NCI-H2227 treated with DMSO at 0.1 percent for 48 hours (cell line): ENCODE measurements around the gene MYLK2.

Source experiments
- DNase-seq: peaks from one replicate; lab custom pipeline; 2025; lab: John Stamatoyannopoulos, UW

The MYLK2 gene

DNA sequence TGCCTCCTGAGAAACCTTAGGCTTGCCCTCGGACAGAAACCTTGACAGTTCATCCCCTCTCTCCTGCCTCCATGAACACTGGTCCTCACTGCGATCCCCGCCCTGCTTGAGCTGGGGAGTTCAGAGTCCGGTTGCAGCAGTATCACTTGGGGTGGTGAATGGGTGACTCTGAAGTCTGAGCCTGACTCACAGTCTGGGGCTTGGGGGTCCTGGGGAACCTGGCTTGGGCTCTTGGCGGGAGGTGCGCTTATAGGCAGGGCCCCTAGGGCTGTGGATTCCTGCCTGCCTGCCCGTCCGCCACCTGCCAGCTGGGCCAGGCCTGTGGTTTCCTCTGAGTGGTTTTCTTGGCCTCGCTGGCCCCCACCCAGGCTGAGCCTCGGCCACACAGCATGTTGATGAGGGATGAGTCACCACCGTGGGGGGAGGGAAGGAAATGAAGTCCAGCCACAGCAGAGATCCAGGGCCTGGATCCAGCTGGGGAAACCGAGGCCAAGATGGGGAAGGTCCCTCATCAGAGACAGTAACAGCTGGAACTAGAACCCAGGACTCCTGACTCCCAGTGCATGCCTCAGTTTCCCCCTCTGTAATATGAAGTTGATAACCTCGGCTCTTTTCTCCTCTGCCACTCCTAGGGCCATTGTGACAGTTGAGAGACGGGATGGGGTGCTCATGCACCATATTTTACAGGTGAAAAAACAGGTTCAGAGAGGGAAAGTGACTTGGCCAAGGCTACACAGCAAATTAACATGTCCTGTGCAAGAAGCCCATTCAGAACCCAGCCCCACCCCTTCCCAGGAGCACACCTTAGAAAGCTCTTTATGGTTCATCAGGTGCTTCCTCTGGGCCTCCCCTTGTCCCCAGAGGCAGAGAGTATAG, 17.1 kb downstream of the MYLK2 start:
- DNase-seq = no peak

DNA sequence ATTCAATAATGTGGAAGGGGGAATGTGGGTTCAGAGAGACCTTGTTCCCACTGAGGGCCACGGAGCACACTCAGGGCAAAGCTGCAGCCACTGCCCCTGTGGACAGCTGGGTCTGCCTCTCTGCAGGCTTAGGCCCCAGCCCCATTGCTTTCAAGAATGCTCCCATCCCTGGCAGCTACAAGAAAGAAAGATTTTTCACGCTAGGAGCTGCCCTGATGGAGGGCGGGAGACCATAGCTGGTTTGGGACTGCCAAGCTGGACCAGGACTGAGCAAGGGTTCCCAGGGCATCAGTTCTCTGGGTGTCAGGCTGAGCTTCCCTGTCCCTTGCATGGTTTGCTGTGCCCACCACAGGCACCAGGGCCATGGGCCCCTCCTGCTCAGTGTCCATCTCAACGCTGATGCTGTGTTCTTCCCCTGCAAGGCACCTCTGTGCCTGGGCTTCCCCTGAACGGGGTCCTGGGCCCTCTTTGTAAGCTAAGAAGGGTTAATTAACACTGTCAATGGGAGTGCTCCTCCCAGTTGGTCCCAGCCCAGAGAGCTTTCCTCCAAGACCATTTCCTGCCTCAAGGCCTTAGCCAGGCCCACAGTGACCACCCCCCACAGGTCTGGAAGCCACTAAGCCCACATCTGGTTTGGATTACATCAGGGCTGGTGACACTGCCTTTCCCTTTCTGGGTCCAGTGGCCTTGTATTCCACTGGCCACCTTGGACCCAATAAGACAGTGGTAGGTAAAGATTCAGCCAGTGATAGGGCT, 17.9 kb downstream of the MYLK2 start:
- no peak for DNase-seq

DNA sequence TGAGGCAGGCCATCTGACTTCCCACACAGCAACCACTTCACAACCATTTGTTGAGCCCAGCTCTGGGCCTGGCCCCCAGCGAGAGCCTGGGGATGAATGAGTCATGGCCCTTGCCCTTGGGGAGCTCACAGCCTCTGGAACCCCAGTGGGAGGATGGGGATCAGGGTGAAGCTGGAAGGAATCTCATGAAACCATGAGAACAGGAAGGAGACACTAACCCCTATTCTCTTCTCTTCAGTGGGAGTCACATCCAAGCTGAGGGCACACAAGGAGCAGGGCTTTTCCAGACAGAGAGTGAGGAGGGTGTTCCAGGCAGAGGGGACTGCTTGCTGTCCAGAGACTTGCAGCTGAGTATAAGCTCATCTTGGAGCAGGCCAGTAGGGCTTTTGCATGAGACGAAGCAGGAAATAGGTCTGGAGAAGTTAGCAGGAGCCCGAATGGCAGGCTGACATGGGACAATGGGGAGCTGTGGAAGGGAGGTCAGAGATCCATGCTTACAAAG, 18.8 kb downstream of the MYLK2 start:
- no peak for DNase-seq

DNA sequence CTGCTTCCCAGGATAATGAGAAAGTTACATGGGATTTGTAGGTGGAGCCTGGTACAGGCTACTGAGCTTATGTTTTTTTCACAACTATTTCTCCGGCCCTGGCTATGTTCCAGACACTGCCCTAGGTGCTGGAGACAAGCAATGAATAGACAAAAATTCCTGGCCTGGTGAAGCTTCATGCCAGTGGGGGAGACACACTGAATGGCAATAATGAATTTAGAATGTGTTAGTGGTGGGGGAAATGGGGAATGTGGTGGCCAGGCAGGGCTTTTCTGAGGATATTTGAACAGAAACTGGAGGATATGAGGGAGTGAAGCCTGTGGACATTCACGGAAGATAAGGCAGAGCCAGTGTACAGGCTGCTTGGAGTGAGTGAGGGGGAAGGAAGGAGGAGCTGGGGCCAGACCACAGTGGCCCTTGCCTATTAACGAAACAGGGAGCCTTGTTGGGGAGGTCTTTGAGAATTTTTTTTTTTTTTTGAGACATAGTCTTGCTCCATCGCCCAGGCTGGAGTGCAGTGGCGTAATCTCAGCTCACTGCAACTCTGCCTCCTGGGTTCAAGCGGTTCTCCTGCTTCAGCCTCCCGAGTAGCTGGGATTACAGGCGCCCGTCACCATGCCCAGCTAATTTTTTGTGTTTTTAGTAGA, 19.6 kb downstream of the MYLK2 start:
- DNase-seq = no peak

DNA sequence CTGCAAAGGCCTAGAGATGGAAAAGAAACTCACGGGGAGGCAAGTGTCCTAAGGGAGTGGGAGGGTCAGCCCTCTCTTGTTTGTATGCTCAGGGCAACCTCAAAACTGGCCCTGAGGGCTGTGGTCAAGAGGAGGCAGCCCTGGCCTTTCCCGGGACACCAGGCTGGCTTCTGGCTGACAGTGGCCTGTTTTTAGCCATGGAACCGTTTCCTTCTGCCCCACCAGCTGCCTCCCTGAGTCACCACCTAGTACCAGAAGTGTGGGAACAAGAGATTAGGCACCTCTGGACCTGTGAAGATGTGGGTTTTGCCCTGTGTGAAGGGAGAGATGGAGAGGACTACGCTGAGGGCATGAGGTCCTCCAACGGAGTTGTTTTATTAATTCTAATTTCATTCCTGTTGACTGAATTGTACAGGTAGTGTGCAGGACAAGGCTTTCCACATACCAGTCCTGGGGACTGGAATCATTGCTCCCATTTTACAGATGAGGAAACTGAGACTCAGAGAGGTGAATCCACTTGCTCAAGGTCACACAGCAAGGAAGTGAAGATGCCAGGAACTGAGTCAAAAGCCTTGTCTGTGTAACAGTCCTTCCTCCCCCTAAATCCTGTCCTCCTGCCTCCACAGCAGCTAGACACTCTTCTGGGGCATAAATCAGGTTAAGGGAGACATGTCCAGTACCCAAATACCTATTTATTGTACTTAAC, 20.8 kb downstream of the MYLK2 start:
- DNase-seq = no peak

DNA sequence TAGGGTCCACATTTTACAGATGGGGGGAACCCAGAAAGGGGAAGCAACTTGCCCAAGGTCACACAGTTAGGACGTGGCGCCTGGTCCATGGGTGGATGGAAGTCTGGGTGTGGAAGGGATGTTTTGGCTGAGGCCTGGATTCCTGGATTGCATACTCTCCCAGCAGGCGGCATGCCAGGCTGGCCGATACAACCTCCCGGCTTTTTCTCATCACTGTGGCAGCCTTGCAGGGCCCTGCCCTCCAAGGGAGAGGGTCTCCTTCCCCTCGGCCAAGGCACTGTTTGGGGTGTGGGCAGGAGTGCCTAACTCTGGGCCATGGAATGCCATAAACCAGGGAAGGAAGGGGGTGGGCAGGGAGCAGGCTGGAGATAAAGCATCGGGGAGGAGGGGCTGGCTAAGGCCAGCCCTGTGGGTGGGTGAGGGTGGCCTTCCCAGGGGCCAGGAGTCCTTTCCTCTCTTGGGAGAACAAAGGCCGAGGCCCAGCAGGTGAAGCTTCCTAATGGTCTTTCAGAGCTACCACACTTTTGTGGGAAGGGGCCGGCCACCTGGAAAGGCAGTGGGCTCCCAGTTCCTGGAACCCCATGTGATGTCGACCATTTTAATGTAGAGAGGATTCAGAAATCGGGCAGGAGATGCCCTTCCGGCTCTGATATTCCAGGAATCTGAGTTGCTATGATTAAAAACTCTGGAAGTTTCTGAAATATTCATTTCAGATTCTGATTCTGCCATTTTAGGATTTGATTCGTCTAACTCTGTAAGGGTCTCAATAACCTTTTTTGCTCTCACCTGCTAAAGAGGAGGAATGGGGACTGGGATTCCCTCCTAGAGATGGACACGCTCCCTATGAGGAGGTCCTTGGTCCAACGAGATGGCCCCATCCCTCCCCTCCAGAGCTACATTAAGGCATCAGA, 22.0 kb downstream of the MYLK2 start:
- no peak for DNase-seq

DNA sequence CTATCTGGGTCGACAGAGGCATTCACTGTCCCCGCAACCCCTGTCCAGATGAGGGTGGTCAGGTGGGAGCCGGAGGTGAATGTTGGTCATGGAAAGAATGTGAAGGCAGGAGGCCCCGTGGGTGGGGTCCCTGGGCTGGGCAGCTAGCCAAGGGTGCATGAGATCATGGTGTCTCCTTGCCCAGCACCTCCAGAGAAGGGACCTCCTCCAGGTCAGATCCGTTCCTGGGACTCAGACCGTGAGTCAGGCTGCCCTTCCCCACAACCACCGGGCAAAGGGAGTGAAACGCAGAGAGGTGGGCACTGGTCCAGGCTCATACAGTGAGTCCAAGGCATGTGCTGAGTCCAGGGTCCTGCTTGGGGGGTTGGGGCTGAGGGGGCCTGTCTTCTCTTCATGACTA, 22.8 kb downstream of the MYLK2 start:
- DNase-seq = no peak

DNA sequence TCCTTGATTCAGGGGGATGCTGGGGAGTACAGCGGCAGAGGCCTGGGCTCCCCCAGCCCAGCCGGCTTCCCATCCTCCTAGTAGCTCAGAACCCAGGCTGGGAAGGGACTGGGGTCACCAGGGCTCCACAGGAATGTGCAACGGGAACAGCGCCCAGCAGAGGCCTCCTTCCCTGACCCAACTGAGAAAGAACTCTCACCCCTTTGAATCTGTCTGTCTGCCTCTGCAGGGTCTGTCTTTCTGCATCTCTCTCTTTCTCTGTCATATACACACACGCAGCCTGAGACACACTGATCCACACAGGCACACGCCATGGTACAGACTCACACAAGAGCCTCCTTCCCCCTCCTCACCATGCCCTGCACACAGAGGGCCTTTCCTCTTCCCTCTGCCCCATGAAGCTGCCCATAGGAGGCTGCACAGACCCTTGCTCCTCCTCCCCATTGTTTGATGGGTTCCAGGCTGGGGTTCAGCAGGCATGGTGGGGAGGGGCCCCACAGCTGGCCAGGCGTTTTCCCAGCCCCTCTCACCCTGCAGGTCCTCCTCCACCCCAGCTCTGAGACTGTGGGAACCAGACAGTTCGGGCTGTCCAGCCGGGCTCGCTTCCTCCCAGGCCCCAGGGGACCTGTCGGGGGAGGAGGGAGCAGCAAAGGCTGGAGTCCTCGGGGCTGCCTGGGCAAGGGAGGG, 23.5 kb downstream of the MYLK2 start:
- no peak for DNase-seq

DNA sequence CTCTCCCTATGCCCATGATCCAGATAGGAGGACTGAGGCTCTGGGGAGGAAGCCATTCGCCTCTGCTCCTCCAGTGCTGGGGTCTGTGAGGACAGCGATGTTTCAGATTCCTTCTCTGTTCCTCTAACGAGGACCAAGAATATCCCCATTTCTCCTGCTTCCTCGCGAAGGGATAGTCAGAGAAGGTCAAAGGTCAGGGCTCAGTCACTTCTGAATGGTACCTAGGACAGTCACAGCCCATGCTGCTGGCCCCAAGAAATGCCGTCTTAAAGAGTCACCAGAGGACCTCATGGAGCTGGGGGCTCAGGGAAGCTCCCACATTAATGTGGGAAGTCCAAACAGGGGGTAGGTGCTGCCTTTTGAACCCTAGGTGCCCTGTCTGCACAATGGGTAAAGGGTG, 24.1 kb downstream of the MYLK2 start:
- no peak for DNase-seq

DNA sequence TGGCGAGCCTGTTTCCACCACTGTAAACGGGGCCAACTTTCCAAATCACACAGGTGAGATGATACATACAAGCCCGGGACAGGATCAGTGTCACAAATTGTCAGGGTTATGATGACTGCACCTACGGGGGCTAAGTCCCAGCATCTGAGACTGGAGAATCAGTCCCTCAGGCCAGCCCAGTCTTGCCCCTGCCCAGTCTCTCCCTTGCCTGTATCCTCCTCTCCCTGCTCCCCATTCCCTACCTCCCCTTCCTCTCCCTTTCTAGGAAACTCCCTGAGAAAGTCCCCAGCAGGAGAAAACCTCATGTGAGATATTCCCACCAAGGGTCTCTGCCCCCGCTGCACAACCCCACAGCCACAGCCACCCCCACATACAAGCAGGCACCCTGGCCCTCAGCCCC, 24.7 kb downstream of the MYLK2 start:
- DNase-seq = no peak

DNA sequence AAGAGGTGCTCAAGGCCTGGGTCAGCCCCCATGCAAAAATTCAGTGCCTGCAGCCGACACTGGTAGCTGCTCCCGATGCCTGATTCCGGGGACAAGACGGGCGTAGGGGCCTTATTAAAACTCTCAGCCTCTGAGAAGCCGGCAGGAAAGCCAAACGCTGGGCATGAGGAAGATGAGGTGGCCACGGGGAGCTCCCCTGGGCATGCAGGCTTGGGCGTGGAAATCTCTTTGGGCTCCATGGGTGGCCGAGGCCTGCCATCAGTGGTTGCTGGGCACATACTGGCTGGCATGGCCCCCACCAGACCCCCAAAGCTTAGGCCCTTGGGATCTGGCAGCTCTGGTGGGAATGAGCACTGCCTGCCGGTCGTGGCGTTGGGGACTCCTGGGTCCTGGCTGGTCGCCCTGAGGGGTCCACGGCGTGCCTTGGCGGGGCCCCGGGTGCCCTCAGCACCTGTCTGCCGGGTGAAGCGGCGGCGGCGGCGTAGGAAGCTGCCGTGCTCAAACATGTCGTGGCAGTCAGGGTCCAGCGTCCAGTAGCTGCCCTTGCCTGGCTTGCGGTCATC, 25.7 kb downstream of the MYLK2 start:
- no peak for DNase-seq

DNA sequence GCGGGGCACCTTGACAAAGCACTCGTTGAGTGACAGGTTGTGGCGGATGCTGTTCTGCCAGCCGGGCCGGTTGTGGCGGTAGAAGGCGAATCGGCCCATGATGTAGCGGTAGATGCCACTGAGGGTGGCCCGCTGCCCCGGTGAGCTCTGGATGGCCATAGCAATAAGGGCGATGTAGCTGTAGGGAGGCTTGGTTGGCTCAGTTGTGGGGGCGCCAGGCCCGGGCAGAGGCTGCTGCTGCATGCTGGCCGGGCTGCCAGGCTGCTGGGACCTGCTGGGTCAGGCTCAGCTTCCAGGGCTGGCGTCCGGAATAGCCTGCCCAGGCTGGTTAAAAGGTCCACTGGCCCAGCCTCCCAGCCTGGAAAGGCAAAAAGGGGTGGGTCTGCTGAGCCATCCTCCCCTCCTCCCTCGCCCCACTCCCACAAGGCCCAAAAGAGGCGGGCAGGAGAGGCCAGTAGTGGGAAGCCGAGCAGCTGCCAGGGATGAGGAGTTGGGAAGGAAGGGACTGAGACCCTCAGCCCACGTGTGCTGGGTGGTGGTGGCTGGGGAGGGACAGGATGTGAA, 26.2 kb downstream of the MYLK2 start, which contains the start of gene FOXS1:
Gene FOXS1 (minus strand): TSS at position 305 of the 564 bp plus-strand sequence. CDS start 62 bp downstream, at position 243.
- no peak for DNase-seq

DNA sequence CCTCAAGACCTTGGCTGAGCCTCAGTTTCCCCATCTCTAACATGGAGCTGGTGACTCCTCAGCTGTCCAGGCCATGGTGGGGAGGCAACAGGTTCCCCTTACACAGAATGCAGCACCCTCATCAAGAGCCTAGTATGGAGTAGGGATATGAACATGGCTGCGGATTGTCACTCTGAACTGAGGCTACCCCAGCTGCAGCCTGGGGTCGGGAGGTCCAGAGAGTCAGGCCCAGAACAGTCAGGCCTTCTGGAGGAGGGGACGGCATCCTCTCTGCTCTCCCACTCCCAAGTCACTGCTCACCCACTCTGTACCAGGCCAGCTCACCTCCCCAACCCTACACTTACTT, 27.6 kb downstream of the MYLK2 start:
- no peak for DNase-seq

DNA sequence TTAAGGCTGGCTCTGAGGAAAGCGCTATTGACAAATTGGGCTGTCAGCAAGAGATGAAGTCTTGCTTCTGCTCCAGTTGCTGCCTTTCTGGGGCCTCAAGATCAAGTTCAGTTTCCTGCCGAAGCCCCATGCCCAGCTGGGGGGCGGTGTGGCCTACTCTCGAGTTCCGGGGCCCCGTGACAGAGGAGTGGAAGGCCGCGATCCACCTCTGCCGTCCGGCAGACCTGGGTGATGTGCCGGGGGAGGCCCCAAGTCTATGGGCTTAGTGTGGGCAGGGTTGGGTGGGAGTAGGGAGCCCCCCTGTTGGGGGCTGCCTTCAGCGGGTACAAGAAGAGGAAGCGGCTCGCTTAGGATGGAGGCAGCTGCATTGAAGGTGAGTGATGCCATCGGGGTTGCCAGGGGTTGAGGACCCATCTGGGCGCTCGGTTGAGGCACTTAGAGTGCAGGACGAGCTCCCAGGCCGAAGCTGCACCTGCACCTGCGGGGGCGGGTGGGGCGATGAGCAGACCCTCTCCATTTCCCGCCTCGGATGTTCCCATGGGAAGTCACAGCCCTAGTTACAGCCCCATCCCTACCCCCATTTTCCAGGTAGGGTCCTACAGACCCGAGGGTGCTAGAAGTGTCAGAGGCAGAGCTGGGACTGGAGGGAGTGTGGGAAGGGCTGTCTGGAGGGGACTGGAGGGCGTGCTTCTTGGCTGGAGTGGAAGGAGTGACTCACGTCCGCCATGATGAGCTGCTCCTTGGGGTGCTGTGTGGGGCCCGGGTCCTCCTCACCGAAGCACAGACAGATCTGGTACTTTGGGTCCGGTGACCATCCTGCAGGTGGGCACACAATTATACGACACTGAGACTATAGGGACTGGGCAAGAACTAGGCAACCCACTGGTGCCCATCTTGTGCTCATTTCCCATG, 29.2 kb downstream of the MYLK2 start:
- DNase-seq = no peak

DNA sequence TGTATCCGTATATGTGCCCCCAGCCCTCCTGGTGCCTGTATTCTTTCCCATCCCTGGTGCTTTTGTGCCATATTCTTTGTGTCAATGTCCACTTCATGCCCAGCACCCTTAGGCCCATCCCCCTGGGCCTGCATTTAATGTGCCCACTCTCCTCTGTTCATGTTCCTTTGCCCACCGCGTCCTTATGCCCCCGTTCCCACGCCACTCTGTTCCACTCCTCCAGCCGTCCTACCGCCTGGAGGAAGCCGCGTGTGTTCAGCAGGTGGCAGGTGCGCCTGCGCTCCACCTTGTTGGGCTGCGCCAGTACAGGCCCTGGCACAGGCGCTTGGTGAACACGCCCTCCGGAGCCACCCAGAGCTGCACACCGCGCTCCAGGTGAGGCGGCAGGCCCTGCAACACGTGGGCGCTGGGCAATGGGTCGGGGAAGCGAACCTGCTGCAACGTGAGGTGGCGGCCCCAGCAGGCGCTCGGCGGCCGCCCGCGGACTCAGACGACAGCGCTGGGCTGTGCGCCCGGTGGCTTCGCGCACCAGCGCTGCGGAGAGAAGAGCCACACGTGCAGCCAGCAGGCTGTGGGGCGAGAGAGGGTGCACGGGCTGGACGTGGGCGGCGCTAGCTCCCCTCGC, 30.3 kb downstream of the MYLK2 start:
- DNase-seq = no peak

DNA sequence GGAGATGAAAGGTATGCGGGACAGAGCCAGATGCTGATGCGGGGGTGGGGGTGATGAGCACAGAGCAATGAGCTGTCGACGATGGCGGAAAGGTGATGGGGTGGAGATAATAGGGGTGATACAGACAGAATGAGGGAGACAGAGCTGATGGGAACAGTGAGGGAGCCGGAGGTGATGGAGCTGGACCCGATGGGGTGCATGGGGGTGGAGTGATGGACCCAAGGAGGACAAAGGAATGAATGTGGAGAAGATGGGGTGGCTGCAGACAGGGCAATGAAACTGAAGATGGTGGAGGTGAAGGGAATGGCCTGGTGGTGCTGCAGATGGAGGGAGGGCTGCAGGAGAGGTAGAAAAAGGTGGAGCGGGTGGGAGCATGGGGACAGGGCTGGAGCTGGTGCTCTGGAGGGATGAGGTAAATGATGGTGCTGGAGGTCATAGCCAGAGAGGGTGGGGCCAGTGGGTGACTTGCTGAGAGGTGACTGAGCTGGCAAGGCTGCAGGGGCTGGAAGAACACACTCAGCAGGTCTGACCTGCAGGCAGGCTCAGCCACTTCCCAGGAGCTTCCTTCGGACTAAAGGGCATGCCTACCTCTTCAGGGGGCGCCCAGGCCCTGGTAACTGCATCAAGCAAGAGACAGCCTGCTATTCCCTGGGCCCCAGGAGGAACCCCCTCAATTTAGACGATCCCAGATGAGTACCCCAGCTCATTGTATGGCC, 32.2 kb downstream of the MYLK2 start:
- DNase-seq = no peak

DNA sequence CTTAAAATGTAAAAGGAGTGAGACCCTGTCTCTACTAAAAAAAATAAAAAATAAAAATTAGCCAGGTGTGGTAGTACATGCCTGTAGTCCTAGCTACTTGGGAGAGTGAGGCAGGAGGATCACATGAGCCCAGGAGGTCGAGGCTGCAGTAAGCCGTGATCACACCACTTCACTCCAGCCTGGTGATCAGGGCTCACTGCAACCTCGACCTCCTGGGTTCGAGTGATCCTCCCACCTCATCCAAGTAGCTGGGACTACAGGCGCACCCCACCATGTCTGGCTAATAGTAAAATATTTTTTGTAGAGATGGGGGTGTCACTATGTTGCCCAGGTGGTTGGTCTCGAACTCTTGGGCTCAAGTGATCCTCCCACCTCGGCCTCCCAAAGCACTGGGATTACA, 34.3 kb downstream of the MYLK2 start:
- DNase-seq = no peak
